ENCODE measurements around the gene EYA4. TPM values are rescaled to one million over a fixed set of nuclear protein-coding genes. Genes with fewer than 3 reads are reported as not detected.
A peak's percentile ranks its signal among the peaks of the same experiment; 100 is the strongest.

EYA4 gene
- total and polyA plus RNA-seq, 7 donors = 0.01 to 8.6 (median 0.82) TPM; not detected in 2

DNA sequence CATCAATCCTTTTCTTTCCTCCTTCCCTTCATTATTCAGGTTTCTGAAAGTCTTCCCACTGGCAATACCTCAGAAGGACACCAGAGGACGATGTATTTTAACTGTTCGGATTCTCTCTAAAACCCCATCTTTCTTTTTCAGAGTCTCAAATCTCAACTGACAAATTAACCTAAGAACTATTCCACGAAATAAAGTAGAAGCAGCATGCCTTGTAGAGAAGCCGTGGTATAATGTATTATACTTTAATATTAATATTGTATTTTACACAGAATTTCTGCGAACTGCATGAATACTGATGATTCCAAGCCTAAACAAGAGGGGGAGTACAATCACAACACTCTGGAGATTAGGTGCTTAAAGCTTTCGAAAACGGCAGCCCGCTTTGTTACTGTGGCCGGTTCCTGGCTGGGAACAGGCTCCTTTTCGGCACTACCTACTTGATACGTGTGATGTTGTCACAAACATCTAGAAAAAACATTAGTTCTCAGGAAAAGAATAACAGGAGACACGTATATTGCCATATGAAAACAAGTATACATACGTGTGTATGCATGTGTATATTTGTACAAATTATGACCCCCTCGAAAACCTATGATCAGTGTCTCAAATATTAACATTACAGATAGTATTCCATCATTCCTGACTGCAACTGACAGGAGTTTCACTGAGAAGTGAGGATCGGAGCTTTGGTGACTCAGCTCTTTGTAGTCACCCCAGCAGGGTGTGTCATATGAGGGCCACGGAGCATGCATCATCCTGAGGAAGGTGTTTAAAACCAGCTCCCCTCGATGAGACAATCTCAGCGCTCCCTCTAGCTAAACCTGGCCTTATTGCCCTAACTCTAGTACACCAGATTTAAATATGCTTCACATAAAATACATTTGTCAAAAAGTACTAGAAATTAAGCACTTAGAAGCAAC, 328.1 kb downstream of the EYA4 start:
- Histone ChIP-seq H3K4me1 (peaks cover 0 to 10% (median 5%) of the 10 kb centered on the region in 4 donors), H3K27ac (peak overlapping the region; percentile 24 to 65 (median 42)), H3K36me3 (no peaks in the 10 kb centered on the region), H3K9me3 (no peaks in the 10 kb centered on the region), H3K4me3 (peak overlapping the region; percentile 8 to 40 (median 36)), H3K27me3 (peaks cover 0 to 6% (median 0%) of the 10 kb centered on the region in 3 donors)
- WGBS, 2 donors = 5 to 6% methylated on average over 18 of the region's 18 CpGs
- TF ChIP-seq, protein P1, sequence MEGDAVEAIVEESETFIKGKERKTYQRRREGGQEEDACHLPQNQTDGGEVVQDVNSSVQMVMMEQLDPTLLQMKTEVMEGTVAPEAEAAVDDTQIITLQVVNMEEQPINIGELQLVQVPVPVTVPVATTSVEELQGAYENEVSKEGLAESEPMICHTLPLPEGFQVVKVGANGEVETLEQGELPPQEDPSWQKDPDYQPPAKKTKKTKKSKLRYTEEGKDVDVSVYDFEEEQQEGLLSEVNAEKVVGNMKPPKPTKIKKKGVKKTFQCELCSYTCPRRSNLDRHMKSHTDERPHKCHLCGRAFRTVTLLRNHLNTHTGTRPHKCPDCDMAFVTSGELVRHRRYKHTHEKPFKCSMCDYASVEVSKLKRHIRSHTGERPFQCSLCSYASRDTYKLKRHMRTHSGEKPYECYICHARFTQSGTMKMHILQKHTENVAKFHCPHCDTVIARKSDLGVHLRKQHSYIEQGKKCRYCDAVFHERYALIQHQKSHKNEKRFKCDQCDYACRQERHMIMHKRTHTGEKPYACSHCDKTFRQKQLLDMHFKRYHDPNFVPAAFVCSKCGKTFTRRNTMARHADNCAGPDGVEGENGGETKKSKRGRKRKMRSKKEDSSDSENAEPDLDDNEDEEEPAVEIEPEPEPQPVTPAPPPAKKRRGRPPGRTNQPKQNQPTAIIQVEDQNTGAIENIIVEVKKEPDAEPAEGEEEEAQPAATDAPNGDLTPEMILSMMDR (IDR thresholded peaks at IDR 0.05) = peak; percentile 69 to 98 (median 92)
- no peak for TF ChIP-seq POLR2A (IDR thresholded peaks at IDR 0.05)
- intact Hi-C loops (cut with DNase I) = loop anchor here (2.0 to 5.0 kb wide), 2 partner anchors 348 to 523 kb away; no protein-coding TSS in a partner anchor
- peak; percentile 68 for DNase-seq

DNA sequence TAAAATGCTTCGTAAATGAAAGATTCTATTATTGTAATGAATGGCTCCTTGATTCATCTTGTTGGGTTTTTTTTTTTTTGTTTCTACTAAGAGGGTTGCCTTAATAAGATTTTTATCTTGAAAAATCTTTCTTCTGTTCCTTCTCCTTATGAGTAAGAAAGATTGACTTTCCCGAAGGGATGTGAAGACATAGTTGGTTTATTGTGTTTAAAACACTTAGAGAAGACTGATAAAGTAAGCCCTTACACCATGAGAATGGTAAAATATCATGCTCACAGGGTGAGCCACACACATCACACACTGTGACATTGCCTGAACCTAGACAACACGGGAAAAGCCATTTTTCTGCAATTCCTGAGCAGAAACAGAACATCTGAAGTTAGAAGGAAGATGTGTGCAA, 330.5 kb downstream of the EYA4 start:
- no peak overlapping the region for H3K27ac ChIP-seq
- peaks cover 0 to 6% (median 0%) of the 10 kb centered on the region in 3 donors for H3K27me3 ChIP-seq
- no peaks in the 10 kb centered on the region for H3K36me3 ChIP-seq
- TF ChIP-seq POLR2A (IDR thresholded peaks at IDR 0.05) = no peak
- TF ChIP-seq, protein P1 (IDR thresholded peaks at IDR 0.05) = no peak
- no peak for TF ChIP-seq POLR2AphosphoS5 (IDR thresholded peaks at IDR 0.05)
- TF ChIP-seq EP300 (IDR thresholded peaks at IDR 0.05) = no peak
- no peak overlapping the region for H3K4me3 ChIP-seq
- no peak for DNase-seq
- no peaks in the 10 kb centered on the region for H3K9me3 ChIP-seq
- peaks cover 0 to 10% (median 5%) of the 10 kb centered on the region in 4 donors for H3K4me1 ChIP-seq
- 46 to 58% methylated on average over 3 of the region's 3 CpGs for WGBS, 2 donors
- intact Hi-C loops (cut with DNase I) = no loop called here

DNA sequence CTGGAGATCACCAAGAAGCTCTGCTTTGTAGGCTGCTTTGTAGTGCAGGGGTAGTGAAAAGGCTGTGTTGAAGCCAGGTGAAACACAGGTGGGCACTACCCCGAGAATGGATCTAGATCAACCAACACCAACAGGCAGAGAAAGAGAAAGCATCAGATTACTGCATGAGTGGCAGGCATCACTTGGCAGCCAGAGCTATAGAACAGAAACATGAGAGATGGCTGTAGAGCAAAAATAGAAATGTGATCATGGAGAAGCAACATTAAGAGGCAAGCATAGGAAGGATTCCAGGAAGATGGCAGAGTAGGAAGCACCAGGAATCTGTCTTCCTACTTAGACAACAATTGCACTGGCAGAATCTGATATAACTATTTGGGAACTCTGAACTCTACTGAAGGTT, 336.7 kb downstream of the EYA4 start:
- Histone ChIP-seq H3K27ac (no peak overlapping the region), H3K4me1 (no peaks in the 10 kb centered on the region), H3K9me3 (no peaks in the 10 kb centered on the region), H3K36me3 (no peaks in the 10 kb centered on the region), H3K27me3 (no peaks in the 10 kb centered on the region), H3K4me3 (no peak overlapping the region)
- intact Hi-C loops (cut with DNase I) = no loop called here
- WGBS, 2 donors = 0 to 2% methylated on average over 1 of the region's 1 CpG
- TF ChIP-seq POLR2A (IDR thresholded peaks at IDR 0.05) = no peak
- no peak for TF ChIP-seq POLR2AphosphoS5 (IDR thresholded peaks at IDR 0.05)
- TF ChIP-seq, protein P1 (IDR thresholded peaks at IDR 0.05) = no peak
- TF ChIP-seq EP300 (IDR thresholded peaks at IDR 0.05) = no peak
- DNase-seq = no peak
